HTERT RPE-1 (cell line): Measurements from ENCODE around the gene KRT6C.

ENCODE experiments used
- in situ Hi-C: fragments of 300-500 bp; cut with MboI; formaldehyde crosslinking; loops from 4 replicates; pipeline ENCODE4 v1.14.3; 2020; ENCODE audit warnings: low sequenced_read_pairs

KRT6C gene

DNA sequence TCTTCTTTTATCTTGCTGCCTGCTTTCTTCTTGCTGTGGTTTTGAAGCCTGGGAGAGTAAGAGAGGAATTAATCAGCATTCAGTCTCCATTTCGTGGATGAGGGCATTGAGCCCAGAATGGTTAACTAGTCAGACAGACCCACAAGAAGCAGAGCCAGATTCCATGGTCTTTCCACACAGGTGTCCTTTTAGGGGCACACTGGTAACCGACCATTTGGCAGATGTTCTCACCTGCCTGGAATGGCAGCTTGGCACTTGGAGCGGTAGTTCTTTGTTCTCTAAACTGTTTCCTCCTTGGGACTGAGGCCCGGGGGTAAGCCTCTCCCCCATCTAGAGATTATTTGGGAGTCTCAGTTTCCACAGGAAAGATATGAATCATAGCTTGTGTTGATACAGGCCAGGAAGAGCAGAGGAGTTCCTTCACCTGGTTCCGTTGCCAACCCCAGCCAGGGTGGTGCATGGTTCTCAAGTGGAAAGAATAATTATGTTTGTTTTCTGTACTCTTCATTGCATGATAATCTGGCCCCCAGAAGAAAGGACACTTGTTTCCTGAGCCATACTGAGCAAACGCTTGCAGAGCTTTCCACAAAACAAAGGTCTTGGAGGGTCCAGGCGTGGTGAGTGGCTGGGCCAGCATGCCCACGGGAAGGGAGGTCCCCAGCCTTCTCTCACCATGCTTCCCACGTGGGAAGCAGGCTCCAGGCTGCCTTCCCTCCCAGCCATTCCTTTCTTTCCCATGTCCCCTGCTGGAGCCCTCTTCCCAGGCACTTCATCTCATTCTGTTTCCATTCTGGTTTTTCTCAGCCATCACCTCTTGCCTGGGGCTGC, 37.4 kb downstream of the KRT6C start:
- in situ Hi-C loops: no loop called here

- in situ Hi-C loops: no loop called here
Measured at GRCh38 chr12:52435659-52435999, 38.0 kb downstream of the KRT6C start.

- in situ Hi-C loops: no loop called here
Measured at GRCh38 chr12:52434760-52435530, 38.7 kb downstream of the KRT6C start.

DNA sequence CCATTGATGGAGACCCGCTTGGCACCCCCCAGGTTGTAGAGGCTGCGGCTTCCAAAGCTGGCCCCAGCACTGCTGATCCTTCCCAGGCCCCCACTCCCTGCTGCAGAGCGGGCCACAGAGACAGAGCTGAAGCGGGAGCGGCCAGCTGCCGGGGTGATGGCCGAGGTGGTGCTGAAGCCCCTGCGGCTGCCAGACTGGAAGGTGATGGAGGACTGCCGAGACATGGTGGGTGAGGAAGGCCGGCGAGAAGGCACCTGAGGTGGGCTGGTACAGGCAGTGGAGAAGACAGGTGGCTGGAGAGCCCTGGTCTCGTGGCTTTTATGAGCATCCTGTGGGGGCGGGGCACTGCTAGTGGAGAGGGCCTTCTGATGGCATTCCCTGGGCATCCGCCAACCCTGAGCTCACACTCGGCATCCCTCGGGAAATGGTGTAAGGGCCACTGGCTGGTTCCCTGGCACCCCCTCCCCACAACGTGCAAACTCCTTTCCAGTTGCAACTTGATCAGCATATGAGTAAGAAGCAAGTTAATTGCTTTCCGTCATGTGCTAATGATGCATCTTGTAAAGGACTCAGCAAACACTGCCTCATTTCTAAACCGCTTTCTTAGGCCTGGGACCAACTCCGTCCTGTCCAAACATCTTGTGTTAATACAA, 39.4 kb downstream of the KRT6C start, which contains the start of gene KRT75:
Gene KRT75 (minus strand): TSS at position 291 of the 653 bp plus-strand sequence. CDS start 67 bp downstream, at position 224.
- in situ Hi-C loops: no loop called here

DNA sequence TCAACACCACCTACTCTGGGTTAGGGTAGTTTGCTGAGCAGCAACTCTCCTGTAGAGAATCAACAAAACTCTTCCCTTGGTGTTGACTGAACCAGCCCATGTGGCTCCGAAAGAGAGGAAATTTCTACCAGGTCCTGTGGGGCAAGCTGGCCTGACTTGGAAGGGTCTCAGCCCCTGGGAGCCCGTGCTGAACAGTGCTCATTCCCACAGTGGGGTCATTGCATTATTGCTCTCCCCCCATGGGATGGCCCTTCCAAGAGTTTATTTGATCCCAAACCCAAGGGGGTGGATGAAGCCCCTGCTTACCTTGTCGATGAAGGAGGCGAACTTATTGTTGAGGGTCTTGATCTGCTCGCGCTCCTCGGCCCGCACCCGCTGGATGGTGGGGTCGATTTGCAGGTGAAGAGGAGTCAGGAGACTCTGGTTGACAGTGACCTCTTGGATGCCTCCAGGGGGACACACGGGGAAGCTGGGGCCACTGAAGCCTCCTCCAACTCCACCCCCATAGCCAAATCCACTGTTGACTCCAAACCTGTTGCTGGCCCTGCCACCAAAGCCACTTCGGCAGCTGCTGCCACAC, 40.0 kb downstream of the KRT6C start:
- in situ Hi-C loops: no loop called here

- in situ Hi-C loops: no loop called here
Measured at GRCh38 chr12:52432559-52433207, 40.9 kb downstream of the KRT6C start.

DNA sequence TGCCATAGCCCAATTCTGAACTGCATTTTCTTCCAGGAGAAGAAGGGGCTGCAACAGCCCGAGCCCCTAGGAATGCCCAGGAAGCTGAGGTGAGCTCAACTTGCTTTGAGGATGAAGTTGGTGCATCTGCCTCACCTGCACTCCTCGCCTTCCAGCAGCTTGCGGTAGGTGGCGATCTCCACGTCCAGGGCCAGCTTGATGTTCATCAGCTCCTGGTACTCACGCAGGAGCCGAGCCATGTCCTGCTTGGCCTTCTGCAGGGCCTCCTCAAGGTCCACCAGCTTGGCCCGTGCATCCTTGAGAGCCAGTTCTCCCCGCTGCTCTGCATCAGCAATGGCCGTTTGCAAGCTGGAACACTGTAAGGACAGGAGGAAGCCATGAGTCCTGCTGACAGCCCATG, 45.5 kb downstream of the KRT6C start:
- in situ Hi-C loops: no loop called here

DNA sequence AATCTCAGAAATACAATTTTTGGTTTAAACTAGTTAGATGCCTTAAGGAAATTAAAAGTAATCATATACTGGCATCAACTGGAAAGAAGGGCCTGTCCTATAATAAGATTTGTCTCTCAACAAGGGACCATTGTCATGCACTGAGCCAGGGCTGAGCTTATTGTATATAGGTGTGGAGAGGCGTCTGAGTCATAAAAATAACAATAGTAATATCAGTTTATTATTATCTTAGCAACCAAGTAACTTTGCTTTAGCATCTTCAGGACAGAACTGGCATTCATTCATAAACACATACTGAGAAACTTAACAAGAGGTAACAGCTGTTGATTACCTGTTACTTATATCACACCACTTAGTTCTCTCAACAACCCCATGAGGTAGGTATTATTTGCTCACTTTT, 46.5 kb downstream of the KRT6C start:
- in situ Hi-C loops: no loop called here

GRCh38 chr12:52426034-52426433, 47.6 kb downstream of the KRT6C start:
- in situ Hi-C loops: no loop called here

- in situ Hi-C loops: no loop called here
Measured at GRCh38 chr12:52425466-52425865, 48.1 kb downstream of the KRT6C start.

DNA sequence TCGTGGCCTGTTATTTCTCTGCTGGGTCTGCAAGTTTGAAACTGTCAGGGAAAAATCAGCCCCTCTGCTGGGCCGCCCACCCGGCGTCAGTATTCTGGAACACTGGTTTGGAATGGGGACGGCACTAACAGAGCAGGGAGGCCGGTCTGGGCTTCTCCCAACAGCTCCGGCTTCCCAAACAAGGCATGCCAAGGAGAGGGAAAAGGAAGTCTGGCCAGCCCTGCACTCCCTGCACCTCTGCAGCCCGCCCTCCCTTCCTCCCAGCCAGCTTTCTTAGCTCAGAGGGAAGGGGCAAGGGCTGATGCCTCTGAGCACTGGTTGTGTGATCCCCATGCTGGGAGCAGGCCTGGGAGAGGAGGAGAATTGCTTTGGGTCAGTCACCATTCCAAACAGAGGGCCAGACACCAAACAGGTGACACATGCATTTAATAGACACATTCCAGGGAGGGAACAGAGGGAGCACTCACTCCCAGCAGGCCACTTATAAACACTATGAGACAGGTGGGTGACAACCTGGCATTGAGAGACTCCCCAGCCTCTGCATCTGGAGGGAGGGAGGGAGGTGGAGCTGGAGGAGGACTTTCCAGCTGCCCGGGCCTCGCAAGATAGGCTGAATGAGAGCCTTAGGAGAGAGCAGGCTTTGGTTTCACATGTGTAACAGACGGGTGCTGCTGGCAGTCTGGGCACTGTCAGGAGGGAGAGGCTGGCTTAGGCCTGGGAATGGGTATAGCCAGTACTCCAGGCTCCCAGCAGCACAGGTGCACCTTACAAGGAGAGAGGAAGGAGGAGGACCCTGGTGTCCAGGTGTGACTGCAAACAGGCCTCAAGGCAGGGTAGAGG, 49.7 kb downstream of the KRT6C start:
- in situ Hi-C loops: no loop called here

- in situ Hi-C loops: no loop called here
Measured at GRCh38 chr12:52423035-52423434, 50.6 kb downstream of the KRT6C start.

DNA sequence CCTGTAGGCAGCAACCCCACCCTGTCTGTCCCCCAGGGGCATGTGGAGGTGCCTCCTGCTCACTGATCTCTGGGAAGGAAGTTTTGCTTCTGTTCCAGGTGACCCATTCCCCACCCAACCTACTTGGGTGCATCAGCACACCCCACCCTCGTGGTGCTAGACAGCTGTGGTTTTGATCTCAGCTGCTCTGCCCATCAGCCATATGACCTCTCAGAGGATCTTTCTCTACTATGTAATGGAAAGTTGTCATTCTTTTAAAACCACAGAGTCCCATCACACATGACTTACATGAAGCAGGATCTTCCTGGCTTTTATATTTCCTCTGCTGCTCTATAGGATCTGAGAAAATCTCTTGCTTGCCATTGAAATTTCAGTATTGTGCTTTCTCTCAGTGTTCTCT, 53.9 kb downstream of the KRT6C start:
- in situ Hi-C loops: no loop called here

DNA sequence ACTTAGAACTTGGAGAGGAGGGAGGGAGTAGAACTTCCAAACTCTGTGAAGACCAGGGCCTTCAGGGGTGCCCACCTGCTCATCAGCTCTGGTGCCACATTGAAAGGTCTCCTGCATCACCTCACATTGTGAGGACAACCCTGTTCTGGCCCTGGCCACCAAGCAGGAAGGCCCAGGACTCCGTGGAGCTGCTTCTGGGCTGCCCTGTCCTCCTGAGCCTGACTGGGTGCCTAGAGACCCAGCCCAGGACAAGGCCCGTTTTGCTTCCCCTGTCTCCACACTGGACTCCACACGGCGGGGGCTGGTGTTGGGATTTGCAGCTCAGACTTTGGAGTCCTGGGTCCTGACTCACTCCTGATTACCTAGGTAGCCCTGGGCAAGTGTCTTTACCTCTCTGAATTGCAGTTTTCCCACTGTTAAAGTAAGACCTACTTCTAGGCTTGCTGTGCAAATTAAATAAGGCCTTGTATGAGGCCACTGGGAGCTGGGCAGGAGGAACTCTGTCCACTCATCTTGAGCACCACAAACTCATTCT, 55.0 kb downstream of the KRT6C start:
- in situ Hi-C loops: no loop called here
